Mucosa of gallbladder (tissue), 1 donor: Measurements from ENCODE around the gene RASD1. TPM values are rescaled to one million over a fixed set of nuclear protein-coding genes. Genes with fewer than 3 reads are reported as not detected.
A peak's percentile ranks its signal among the peaks of the same experiment; 100 is the strongest.

Experiments used
- DNase-seq: peaks from one replicate; pipeline ENCODE4 v3.0.0-alpha.2; 2020; ENCODE audit warnings: low spot score
- total RNA-seq: library from RNA; stranded (reverse); gene quantifications from one replicate; pipeline ENCODE4 v1.2.1, GENCODE V29; 2021
- donor health status: DM: no; HTN: no; CAD: no.

Gene RASD1, protein sequence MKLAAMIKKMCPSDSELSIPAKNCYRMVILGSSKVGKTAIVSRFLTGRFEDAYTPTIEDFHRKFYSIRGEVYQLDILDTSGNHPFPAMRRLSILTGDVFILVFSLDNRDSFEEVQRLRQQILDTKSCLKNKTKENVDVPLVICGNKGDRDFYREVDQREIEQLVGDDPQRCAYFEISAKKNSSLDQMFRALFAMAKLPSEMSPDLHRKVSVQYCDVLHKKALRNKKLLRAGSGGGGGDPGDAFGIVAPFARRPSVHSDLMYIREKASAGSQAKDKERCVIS
- 4.6 TPM for total RNA-seq

DNA sequence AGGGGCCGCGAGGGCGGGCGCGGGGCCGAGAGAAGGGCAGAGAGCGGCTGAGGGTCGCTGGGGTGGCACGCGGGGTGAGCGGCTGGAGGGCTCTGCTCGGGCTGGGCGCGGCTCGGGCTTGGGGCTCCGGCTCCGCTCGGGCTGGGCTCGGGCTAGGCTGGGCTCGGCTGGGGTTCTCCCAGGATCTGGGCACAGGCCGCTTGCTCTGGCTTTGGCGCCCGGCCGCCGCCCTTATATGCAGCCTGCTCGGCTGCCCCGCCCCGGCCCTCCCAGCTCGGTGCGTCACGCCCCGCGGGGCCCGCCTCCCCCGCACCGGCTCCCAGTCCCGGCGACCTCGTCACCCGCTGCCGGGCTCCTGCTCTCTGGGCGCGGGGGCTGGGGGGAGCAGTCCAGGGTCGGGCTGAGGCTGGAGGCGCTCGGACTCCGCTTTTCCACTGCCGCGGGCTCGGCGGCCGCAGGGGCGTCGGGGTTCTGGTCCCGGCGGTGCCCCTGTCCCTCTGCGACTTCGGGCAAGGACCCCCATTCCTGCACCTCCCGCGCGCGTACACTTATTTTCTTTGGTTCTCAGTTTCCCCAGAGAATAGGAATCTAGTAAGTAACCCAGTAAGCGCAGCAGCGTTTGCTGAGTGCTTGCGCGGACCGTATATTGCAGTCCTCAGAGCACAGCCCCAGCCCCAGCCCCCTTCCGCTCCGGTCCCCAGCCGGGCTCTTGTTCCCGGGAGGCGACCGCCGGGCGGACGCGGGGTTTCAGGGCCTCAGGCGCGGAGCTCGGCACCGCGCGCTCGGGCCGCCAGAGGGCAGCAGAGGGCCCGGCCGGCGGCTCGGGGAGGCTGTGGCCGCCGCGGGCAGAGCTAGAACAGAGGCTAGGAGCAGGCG, at the start of gene RASD1:
RASD1 (minus strand) TSS at position 207 of the 876 bp plus-strand sequence. CDS start 214 bp downstream, outside the sequence.
- peak; percentile 91 for DNase-seq

DNA sequence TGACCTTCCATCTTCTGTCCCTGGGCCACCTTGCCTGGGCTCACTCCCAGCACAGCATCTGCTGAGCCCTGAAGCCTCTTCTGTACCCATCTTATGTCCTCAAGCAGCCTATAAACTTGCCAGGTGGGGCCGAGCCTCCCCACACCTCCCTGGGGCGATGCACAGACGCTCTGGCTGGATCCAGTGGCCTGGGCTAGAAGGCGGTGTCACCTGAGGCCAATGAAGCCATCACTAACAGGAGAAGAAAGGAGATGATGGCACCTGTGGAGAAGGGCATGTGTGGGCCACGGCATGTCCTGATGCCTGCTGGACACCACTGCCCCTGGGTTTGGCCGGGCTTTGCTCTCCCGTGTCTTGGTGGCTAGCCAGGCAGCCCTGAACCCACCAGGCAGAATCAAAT, 49.8 kb upstream of the RASD1 start:
- no peak for DNase-seq

DNA sequence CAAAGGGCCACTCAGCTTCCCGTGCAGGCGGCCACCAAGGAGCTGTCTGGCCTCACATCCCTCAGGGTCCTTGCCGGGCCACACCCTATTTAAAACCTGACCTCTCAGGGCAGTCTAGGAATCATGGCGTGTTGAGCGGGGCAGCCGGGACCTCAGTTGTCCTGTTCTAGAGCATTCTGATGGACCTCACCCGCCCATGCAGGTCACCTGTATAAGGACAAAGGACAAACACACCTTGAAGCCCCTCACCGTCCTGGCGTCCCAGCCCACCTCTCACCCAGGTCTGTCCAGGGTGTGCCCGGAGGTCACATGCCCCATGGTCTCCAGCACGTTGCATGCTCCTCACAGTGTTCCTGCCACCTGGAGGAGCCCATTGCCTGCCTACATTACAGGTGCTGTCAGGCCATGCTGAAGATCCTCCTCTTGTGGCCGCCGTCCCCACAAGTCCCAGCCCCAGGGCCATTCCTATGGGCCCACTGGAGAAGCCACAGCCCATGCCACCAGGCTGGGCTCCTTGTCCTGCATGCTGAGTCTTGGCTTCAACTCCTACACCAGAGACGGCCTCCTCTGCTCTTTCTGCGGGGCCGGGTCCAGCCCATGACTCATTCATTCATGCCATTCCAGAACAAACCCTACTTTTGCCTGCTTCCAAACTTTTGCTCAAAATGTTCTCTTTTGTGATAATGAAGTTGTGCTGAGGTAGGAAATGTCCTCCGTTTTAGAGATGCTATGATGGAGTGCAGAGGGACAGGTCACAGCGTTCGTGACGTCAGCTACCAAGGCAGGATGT, 49.0 kb upstream of the RASD1 start:
- DNase-seq: no peak

DNA sequence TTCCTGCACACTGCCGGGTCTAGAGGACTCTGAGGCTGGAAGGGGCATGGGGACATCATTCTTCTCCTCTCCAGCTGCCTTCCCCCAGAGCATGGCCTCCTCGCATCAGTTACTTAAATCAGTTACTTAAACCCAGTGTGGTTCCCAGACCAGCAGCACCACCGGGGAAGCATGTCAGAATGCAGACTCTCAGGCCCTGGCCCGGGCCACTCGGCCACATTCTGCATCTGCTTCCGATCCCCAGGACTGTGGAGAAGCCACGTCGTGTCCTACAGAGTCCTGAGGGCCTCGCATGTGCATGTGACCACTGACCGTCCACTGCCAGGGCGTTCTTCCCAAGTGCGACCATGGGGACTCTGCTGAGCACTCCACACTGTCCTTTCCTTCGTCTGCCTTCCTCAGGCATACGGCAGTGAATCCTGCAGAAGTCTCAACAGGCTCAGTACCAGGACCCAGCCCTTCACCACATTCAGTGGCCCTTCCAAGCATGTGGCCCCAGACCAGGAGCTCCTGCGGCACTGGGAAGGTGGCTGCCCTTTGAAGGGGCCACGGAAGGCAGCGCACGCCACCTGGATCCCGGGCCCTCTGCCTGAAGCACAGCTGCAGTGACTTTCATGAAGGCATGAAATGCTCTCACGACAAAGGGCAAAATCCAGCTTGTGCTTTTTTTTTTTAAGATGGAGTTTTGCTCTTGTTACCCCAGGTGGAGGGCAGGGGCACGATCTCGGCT, 46.9 kb upstream of the RASD1 start:
- no peak for DNase-seq

DNA sequence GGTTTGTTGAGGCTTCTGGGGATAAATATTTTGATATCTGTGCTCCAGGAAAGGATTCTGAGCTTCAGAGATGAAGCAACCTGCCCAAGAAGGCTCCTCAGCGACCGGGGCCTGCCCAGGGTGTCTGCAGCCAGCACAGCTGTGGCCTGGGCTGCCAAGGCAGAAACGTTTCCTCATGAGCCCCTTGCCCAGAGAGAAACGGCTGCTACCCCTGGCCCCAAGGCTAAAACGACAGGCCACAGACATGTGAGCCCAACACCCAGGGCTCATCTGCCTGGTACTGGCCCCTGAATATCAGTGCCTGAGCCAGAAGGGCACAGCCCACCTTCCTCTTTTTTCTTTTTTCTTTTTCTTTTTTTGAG, 45.4 kb upstream of the RASD1 start:
- no peak for DNase-seq

DNA sequence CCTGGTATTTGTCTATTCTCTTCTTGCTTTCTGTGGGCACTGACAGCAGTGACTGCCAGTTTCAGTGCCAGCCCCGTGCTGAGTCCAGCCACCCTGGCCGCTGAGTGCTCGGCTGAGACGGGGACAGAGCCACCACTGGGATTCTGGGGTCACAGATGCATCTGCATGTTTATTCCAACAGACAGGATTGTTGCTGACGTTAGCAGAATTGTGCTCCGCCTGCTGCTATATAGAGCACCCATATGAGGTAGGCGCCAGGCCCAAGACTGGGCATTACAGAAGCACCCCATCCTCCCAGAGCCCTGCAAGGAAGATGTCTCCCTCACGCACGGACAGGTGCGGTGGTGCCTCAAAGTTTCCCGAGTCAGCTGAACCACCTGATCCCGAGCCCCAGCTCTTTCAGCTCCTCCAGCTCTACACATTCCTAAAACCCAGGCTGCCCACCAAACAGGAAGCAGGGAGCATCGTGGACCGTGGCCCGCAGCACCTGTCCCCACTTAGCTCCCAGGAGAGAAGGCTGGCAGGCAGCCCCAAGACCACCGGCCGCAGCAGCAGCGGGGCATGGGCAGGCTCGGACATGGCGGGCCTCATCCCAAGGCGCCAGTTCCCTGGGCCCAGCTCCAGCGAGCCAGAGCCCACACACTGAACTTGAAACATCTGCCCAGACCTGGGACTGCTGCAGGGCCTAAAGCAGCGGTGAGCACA, 44.9 kb upstream of the RASD1 start:
- DNase-seq: no peak

DNA sequence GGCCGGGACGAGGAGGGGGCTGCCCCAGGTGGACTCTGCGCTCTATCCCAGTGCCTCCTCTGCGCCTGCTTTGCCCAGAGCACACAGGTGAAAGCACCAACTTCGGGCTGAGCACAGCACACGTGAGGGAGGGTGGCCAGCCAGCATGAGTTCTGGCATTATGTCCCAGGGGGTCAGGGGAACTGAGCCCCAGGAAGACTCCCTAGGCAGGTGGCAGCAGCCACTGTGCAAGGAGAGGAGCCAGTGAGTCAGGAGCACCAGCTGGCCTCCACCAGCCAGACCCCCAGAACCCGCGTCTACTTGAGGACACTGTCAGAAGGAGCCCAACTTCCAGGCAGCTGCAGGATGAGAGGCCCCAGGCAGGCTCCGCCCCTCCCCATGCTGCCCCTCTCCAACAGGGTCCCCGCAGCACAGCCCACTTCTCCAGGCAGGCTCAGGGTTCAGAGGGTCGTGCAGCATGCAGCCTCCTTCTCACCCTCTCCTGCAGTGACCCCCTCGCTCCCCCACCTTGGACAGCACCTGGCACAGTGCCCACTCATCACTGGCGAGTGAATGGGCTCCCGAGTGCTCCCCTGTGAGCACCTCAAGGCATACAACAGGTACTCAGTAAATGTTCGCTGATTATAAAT, 44.2 kb upstream of the RASD1 start:
- DNase-seq: no peak

- no peak for DNase-seq
Observed at GRCh38 chr17:17539591-17539990, 43.4 kb upstream of the RASD1 start.

GRCh38 chr17:17538417-17539391, 42.5 kb upstream of the RASD1 start:
- peak; percentile 76 for DNase-seq

DNA sequence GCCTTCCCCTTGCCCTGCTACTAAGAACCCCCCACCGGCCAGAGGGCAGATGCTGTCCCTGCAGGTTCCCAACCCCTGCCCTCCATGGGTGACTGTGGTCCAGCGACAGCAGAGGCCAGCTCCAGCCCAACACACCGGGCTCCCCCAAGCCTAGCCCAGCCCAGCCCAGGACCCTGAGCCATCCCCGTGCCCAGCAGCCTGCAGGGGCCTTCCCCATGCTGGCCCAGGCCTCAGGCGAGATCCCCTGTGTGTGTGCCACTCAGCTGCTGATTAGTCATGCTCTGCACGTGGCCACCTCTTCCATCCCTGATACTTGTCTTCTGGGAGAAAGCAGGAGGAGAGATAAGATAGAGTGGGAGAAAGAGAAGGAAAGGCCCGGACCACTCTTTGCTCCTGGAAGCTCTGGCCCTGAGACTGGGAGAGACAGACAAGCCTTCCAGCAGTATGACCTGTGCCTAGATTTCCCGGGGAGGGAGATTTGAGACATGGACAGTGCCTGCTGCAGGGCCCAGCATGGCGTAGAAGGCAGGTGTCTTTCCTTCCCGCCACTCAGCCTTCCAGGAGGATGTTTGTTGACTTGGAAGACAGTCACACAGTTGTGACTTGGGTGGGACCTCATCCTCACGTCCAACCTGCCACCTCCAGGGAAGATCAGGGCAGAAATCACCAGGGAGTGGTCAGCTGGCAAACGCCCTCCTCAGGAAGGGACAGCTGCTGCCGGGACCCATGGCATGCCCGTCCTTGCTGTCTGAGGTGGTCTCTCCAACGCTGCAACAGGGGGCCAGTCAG, 41.3 kb upstream of the RASD1 start:
- peak; percentile 43 for DNase-seq

GRCh38 chr17:17536702-17537101, 40.5 kb upstream of the RASD1 start:
- DNase-seq: no peak

GRCh38 chr17:17535957-17536356, 39.8 kb upstream of the RASD1 start:
- DNase-seq: peak; percentile 86

GRCh38 chr17:17533901-17534441, 37.8 kb upstream of the RASD1 start:
- DNase-seq: peak; percentile 72

GRCh38 chr17:17532991-17533390, 36.8 kb upstream of the RASD1 start:
- no peak for DNase-seq

GRCh38 chr17:17531156-17531555, 35.0 kb upstream of the RASD1 start:
- DNase-seq: no peak

DNA sequence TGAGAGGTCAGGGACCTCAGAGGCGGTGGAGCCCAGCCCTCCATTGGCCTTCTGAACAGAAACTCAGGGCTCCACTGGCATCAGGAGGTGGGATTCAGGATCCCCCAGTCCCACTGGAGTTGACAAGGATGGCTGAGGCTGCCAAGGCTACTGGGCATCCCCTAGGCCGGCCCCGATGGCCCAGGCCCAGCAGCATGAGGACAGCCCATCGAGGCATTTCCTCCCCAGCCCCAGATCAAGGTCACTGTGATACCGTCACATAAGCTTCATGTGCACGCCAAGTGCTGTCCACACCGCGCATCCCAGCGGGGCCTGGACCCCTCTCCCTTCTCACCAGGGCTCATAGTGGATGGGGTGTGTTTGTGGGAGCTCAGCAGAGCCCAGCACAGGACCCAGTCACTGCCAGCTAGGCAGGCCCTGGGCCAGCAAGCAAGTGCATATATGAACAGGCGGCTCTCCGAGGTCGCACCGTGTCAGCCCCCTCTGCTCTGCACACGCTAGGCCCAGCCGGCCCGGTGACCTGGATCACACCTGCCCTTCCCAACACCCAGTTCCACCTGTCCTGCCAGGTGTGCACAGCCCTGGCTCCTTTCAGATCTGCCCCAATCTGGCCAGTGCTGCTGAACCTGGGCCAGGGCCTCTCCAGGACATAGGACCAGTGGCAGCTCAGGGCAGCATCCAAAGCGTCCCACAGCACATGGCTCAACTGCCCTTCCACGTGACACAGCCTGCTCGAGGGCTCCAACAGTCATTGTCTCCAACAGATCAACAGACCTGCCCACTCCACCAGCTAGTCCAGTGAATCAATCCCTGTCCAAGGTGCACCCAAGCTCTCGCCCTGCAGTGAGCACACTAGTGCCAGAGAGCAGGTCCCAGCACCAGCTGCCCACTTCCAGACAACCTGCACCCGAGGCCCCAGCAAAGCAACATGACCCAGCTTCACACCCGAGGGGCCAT, 32.8 kb upstream of the RASD1 start:
- peak; percentile 83 for DNase-seq

DNA sequence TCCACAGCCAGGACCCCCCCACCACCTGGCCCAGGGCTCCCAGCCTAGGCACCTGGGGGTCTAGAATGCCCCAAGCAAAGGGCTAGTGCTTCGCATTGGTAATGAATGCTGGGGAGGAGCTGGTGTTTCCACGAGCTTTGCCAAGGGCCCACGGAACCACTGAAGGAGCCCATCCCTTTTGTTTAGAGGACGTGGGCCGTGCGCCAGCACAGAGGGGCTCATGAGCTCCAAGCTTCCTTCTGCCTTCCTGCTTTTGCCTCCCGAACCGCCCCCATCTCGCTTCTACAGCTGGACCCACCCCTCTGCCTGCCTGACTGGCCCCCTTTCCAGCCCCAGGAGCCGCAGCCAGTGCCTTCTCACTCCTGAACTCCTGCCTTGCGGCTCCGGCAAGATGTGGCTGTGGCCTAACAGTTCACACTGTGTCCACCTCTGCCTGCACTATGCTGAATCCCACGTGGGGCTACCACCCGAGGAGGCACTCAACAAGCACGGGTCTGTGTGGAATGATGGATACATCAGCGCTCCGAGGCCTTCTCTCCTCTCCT, 31.8 kb upstream of the RASD1 start:
- no peak for DNase-seq
